ENCODE measurements around the gene RALGPS1. TPM values are rescaled to one million over a fixed set of nuclear protein-coding genes. Genes with fewer than 3 reads are reported as not detected.

The RALGPS1 gene
- total and polyA plus RNA-seq, 2 of the 8 experiments (the other 6 are each of a cell fraction or from before 2014, with no cell fraction given): 20.0 to 23.5 TPM

GRCh38 chr9:127193483-127193882 is 278.9 kb downstream of the RALGPS1 start:
- WGBS, 2 experiments (ENCODE audit: extremely low coverage in 1 of 2, insufficient coverage in 1 of 2, insufficient read length in 1 of 2, insufficient replicate concordance in 2 of 2, low coverage in 1 of 2, low lambda C conversion rate in 2 of 2, missing lambda C conversion rate in 1 of 2): 90% methylated on average over 1 of the region's 1 CpG; no CpG with 5 or more reads in 1 of the 2 experiments
- H2AK5ac ChIP-seq (ENCODE audit: low read depth, low read length): no peak overlapping the region
- H3K27ac ChIP-seq (ENCODE audit: low read depth, low read length): no peak overlapping the region
- H2BK120ac ChIP-seq (replicated peaks; ENCODE audit: low read depth, low read length): no peak overlapping the region
- CTCF ChIA-PET (ENCODE audit: partially characterized antibody): interaction anchor here (1.1 to 11.2 kb wide), 4 partner anchors 12 to 253 kb away, joined by 3 to 168 read pairs (median 84); no protein-coding TSS in a partner anchor
- H3K4me3 ChIP-seq (ENCODE audit: extremely low read depth in 1 of 4, insufficient read depth in 2 of 4, low read depth in 3 of 4, low read length in 4 of 4): no peak overlapping the region
- H3K79me2 ChIP-seq (ENCODE audit: control insufficient read depth in 1 of 2, insufficient read depth in 2 of 2, low read length in 2 of 2): no peaks in the 10 kb centered on the region
- TF ChIP-seq TAF1 (IDR thresholded peaks at IDR 0.05; ENCODE audit: low read depth, low read length) (no peak), TBP (IDR thresholded peaks at IDR 0.05; ENCODE audit: low read depth, low read length) (no peak), E2F6 (IDR thresholded peaks at IDR 0.05) (no peak), USF2 (IDR thresholded peaks at IDR 0.05; ENCODE audit: low read length) (no peak), HDAC2 (IDR thresholded peaks at IDR 0.05; ENCODE audit: borderline replicate concordance in 1 of 2, low read depth in 2 of 2, low read length in 2 of 2) (no peak), HDAC6 (IDR thresholded peaks at IDR 0.05; ENCODE audit: low read depth, low read length) (no peak)
- no peak overlapping the region for H3K9ac ChIP-seq (replicated peaks in 1 of 4; ENCODE audit: extremely low read depth in 1 of 4, low read depth in 3 of 4, low read length in 3 of 4)
- no peak overlapping the region for H2BK12ac ChIP-seq (ENCODE audit: low read depth, low read length)
- H3K27me3 ChIP-seq (replicated peaks in 1 of 4; ENCODE audit: control insufficient read depth in 3 of 4, extremely low read depth in 1 of 4, insufficient read depth in 3 of 4, low read length in 3 of 4): no peaks in the 10 kb centered on the region
- H4K8ac ChIP-seq (ENCODE audit: extremely low read depth, insufficient read depth, low read length): no peak overlapping the region
- no peak overlapping the region for H2AFZ ChIP-seq (ENCODE audit: low read length)
- H3K23me2 ChIP-seq (ENCODE audit: low read depth, low read length): no peaks in the 10 kb centered on the region
- H4K5ac ChIP-seq (ENCODE audit: insufficient read length, low read depth, low read length): no peak overlapping the region
- H3K14ac ChIP-seq (ENCODE audit: insufficient read length): no peak overlapping the region
- H3K79me1 ChIP-seq (ENCODE audit: low read depth, low read length): no peaks in the 10 kb centered on the region
- FAIRE-seq (no peak), DNase-seq (ENCODE audit: low read depth in 1 of 2, low spot score in 2 of 2) (no peak)
- no peak overlapping the region for H3K23ac ChIP-seq (ENCODE audit: insufficient read length)
- H3K56ac ChIP-seq (replicated peaks; ENCODE audit: insufficient read length, low read depth, low read length): no peak overlapping the region
- no peaks in the 10 kb centered on the region for H3K36me3 ChIP-seq (ENCODE audit: control insufficient read depth in 2 of 4, insufficient read depth in 4 of 4, low read length in 3 of 4)
- no peak overlapping the region for H2BK20ac ChIP-seq (ENCODE audit: low read length)
- H3K9me3 ChIP-seq (ENCODE audit: insufficient read depth in 2 of 2, low read depth in 1 of 2, low read length in 1 of 2): no peaks in the 10 kb centered on the region
- no peak overlapping the region for H3K4ac ChIP-seq (replicated peaks; ENCODE audit: insufficient read length, low read depth, low read length)
- H3K4me1 ChIP-seq (replicated peaks in 1 of 4; ENCODE audit: control insufficient read depth in 3 of 4, insufficient read depth in 4 of 4, low read length in 3 of 4): no peaks in the 10 kb centered on the region
- no peak overlapping the region for H4K91ac ChIP-seq (replicated peaks; ENCODE audit: insufficient read length, low read length)
- no peak overlapping the region for H2BK15ac ChIP-seq (ENCODE audit: low read length)
- H4K20me1 ChIP-seq (replicated peaks in 1 of 2; ENCODE audit: control insufficient read depth in 1 of 2, insufficient read depth in 2 of 2, low read length in 2 of 2): no peaks in the 10 kb centered on the region
- POLR2A ChIA-PET (ENCODE audit: partially characterized antibody): no interaction called here
- H3K4me2 ChIP-seq (ENCODE audit: insufficient read depth in 1 of 2, low read depth in 2 of 2, low read length in 2 of 2): no peak overlapping the region
- H2BK5ac ChIP-seq (ENCODE audit: low read depth, low read length): no peak overlapping the region
- H3K18ac ChIP-seq (ENCODE audit: extremely low read depth, low read length): no peak overlapping the region

Measured in H1 (cell line).